Spleen (tissue), 11 donors: Measurements from ENCODE around the gene PRDM16. TPM values are rescaled to one million over a fixed set of nuclear protein-coding genes. Genes with fewer than 3 reads are reported as not detected.

Experiments used
- DNase-seq: peaks from one replicate; pipeline ENCODE4 v3.0.0-alpha.2; 2020
- H3K27ac ChIP-seq, 8 donors: fragments of 200-600 bp; sonication (generic) in 7 of 8; 1 replicate in 4 of 8; 2 replicates in 4 of 8; pipeline versions ENCODE4 v1.5.0 to v1.8.0; 2016 to 2021; ENCODE audit warnings: inconsistent platforms in 4 of 8, mild to moderate bottlenecking in 4 of 8, moderate library complexity in 1 of 8
- H3K27me3 ChIP-seq, 7 donors: fragments of 200-600 bp; sonication (generic) in 6 of 7; replicated peaks in 1 of 7; 1 replicate in 4 of 7; 2 replicates in 3 of 7; pipeline versions ENCODE4 v1.5.0 to v1.8.0; 2016 to 2021; ENCODE audit warnings: inconsistent platforms in 3 of 7, mild to moderate bottlenecking in 1 of 7
- H3K36me3 ChIP-seq, 6 donors: fragments of 200-600 bp; sonication (generic) in 5 of 6; 1 replicate in 4 of 6; 2 replicates in 2 of 6; pipeline versions ENCODE4 v1.5.0 to v1.8.0; 2016 to 2021; ENCODE audit warnings: inconsistent platforms in 2 of 6
- H3K4me1 ChIP-seq, 6 donors: fragments of 200-600 bp; sonication (generic) in 5 of 6; 1 replicate in 3 of 6; 2 replicates in 3 of 6; pipeline versions ENCODE4 v1.5.0 to v1.8.0; 2016 to 2021; ENCODE audit warnings: inconsistent platforms in 3 of 6
- H3K4me3 ChIP-seq, 8 donors: fragments of 200-600 bp; sonication (generic) in 7 of 8; 1 replicate in 4 of 8; 2 replicates in 4 of 8; pipeline versions ENCODE4 v1.5.0 to v1.8.0; 2016 to 2021; ENCODE audit warnings: inconsistent platforms in 4 of 8, mild to moderate bottlenecking in 4 of 8, moderate library complexity in 2 of 8
- H3K9me3 ChIP-seq, 8 donors: fragments of 200-600 bp; sonication (generic) in 7 of 8; 1 replicate in 4 of 8; 2 replicates in 4 of 8; pipeline versions ENCODE4 v1.5.0 to v1.8.0; 2016 to 2021; ENCODE audit warnings: inconsistent platforms in 4 of 8
- POLR2A ChIP-seq, 3 donors: fragments of 450-650 bp; IDR thresholded peaks; one replicate each; pipeline ENCODE4 v1.5.1; 2017; ENCODE audit warnings: antibody characterized with exemption in 3 of 3, mild to moderate bottlenecking in 1 of 3
- POLR2AphosphoS5 ChIP-seq, 3 donors: sonication (generic); formaldehyde crosslinking; IDR thresholded peaks; one replicate each; pipeline ENCODE4 v1.5.1; 2017; ENCODE audit warnings: antibody characterized with exemption in 3 of 3
- whole genome bisulfite sequencing, 5 donors: extraction: QIAGEN DNeasy Blood & Tissue Kit in 3 of 5; methylation state at CpG; one replicate each; pipeline versions ENCODE4 v1.1.5 to v1.1.7; 2013 to 2018; 5-methylcytosine and 5-hydroxymethylcytosine counted together
- intact Hi-C: fragments of 100-400 bp; cut with DNase I; formaldehyde crosslinking; loops from one replicate; pipeline ENCODE4 v1.15.0; 2023; ENCODE audit warnings: low total_unique reads
- polyA plus RNA-seq, 3 donors: library from polyadenylated mRNA; stranded (reverse); fragments of 200-250 nt; gene quantifications; one replicate each; pipeline ENCODE4 v1.2.1, GENCODE V29; 2013
- total RNA-seq, 7 donors: library from RNA; depleted of rRNA in 3 of 7; stranded (reverse); fragments of >200 nt in 3 of 7; fragmentation: NEBNext Ultra II Directional in 4 of 7; extraction: Animal tissue kit (Norgen Biotek cat#: 25700) in 4 of 7; gene quantifications; one replicate each; pipeline versions ENCODE4 v1.1.0 to v1.2.1, GENCODE V29; 2016 to 2021
- TF ChIP-seq, protein P1 (sequence below), 11 experiments: fragments of 200-600 bp in 7 of 11; fragments of 450-650 bp in 4 of 11; sonication (generic) in 4 of 11; IDR thresholded peaks in 8 of 11; conservative IDR thresholded peaks in 3 of 11; 1 replicate in 7 of 11; 2 replicates in 4 of 11; pipeline versions ENCODE4 v1.4.0 to v1.8.0; 2016 to 2021; ENCODE audit warnings: antibody characterized with exemption in 11 of 11, inconsistent platforms in 4 of 11, mild to moderate bottlenecking in 1 of 11
- donor health status: healthy with polysubstance abuse.
- donor health status: DM: no; HTN: no; CAD: no; lungs with moderate emphysema.
- donor health status: DM: no; HTN: no; CAD: no.
- donor health status: Bipolar disorder and iron deficiency.
- donor health status: healthy.
- donor health status: DM: no; HTN: no; CAD: no.
- donor health status: DM: yes; HTN: yes; CAD: no.

Gene PRDM16
- total and polyA plus RNA-seq, 10 donors = 0.43 to 3.2 (median 1.4) TPM

GRCh38 chr1:3324704-3325535 is 255.9 kb downstream of the PRDM16 start:
- DNase-seq = no peak
- intact Hi-C loops = no loop called here
- 90 to 95% (median 92%) methylated on average over 7 to 22 of the region's 22 CpGs for whole genome bisulfite sequencing, 5 donors
- TF ChIP-seq POLR2A (IDR thresholded peaks at IDR 0.05) (no peak), POLR2AphosphoS5 (IDR thresholded peaks at IDR 0.05) (no peak)
- TF ChIP-seq, protein P1, sequence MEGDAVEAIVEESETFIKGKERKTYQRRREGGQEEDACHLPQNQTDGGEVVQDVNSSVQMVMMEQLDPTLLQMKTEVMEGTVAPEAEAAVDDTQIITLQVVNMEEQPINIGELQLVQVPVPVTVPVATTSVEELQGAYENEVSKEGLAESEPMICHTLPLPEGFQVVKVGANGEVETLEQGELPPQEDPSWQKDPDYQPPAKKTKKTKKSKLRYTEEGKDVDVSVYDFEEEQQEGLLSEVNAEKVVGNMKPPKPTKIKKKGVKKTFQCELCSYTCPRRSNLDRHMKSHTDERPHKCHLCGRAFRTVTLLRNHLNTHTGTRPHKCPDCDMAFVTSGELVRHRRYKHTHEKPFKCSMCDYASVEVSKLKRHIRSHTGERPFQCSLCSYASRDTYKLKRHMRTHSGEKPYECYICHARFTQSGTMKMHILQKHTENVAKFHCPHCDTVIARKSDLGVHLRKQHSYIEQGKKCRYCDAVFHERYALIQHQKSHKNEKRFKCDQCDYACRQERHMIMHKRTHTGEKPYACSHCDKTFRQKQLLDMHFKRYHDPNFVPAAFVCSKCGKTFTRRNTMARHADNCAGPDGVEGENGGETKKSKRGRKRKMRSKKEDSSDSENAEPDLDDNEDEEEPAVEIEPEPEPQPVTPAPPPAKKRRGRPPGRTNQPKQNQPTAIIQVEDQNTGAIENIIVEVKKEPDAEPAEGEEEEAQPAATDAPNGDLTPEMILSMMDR (IDR thresholded peaks at IDR 0.05 in 8 of 11, conservative IDR thresholded peaks at IDR 0.05 in 3 of 11) = no peak
- Histone ChIP-seq H3K4me1 (no peaks in the 10 kb centered on the region), H3K4me3 (no peak overlapping the region), H3K27me3 (peaks cover 0 to 61% (median 23%) of the 10 kb centered on the region in 7 donors), H3K9me3 (no peaks in the 10 kb centered on the region), H3K27ac (no peak overlapping the region), H3K36me3 (no peaks in the 10 kb centered on the region)

- Histone ChIP-seq H3K36me3 (no peaks in the 10 kb centered on the region), H3K4me1 (no peaks in the 10 kb centered on the region), H3K9me3 (no peaks in the 10 kb centered on the region), H3K27me3 (peaks cover 0 to 69% (median 23%) of the 10 kb centered on the region in 7 donors), H3K4me3 (no peak overlapping the region), H3K27ac (no peak overlapping the region)
- TF ChIP-seq POLR2AphosphoS5 (IDR thresholded peaks at IDR 0.05) (no peak), POLR2A (IDR thresholded peaks at IDR 0.05) (no peak)
- TF ChIP-seq, protein P1 (IDR thresholded peaks at IDR 0.05 in 8 of 11, conservative IDR thresholded peaks at IDR 0.05 in 3 of 11) = no peak
- DNase-seq = no peak
- intact Hi-C loops = no loop called here
- 84 to 91% (median 89%) methylated on average over 15 to 21 of the region's 21 CpGs for WGBS, 5 donors
These were observed 257.7 kb downstream of the PRDM16 start for GRCh38 chr1:3326516-3327388.

- intact Hi-C loops = no loop called here
- H3K27me3 ChIP-seq = peaks cover 0 to 68% (median 23%) of the 10 kb centered on the region in 7 donors
- no peaks in the 10 kb centered on the region for H3K36me3 ChIP-seq
- H3K9me3 ChIP-seq = no peaks in the 10 kb centered on the region
- H3K27ac ChIP-seq = no peak overlapping the region
- no peak for TF ChIP-seq POLR2AphosphoS5 (IDR thresholded peaks at IDR 0.05)
- TF ChIP-seq POLR2A (IDR thresholded peaks at IDR 0.05) = no peak
- TF ChIP-seq, protein P1 (IDR thresholded peaks at IDR 0.05 in 8 of 11, conservative IDR thresholded peaks at IDR 0.05 in 3 of 11) = no peak
- H3K4me1 ChIP-seq = no peaks in the 10 kb centered on the region
- no peak overlapping the region for H3K4me3 ChIP-seq
- WGBS, 5 donors = 89 to 96% (median 94%) methylated on average over 14 to 15 of the region's 15 CpGs
- DNase-seq = no peak
These were observed 258.3 kb downstream of the PRDM16 start for GRCh38 chr1:3327389-3327702.
